LoVo (cell line): ENCODE results near the gene RNF150.
A peak's percentile ranks its signal among the peaks of the same experiment; 100 is the strongest.
"Not testable (repeated sequence)": the region's sequence is repeated elsewhere in the genome, so short reads cannot be mapped to it uniquely, and the experiment has no call there.

ENCODE experiments used
- DNase-seq: peaks from one replicate; pipeline ENCODE4 v3.0.0-alpha.2; 2016; ENCODE audit warnings: low spot score

Gene RNF150

GRCh38 chr4:140862177-140862442, 271.2 kb downstream of the RNF150 start:
- DNase-seq: no peak

DNA sequence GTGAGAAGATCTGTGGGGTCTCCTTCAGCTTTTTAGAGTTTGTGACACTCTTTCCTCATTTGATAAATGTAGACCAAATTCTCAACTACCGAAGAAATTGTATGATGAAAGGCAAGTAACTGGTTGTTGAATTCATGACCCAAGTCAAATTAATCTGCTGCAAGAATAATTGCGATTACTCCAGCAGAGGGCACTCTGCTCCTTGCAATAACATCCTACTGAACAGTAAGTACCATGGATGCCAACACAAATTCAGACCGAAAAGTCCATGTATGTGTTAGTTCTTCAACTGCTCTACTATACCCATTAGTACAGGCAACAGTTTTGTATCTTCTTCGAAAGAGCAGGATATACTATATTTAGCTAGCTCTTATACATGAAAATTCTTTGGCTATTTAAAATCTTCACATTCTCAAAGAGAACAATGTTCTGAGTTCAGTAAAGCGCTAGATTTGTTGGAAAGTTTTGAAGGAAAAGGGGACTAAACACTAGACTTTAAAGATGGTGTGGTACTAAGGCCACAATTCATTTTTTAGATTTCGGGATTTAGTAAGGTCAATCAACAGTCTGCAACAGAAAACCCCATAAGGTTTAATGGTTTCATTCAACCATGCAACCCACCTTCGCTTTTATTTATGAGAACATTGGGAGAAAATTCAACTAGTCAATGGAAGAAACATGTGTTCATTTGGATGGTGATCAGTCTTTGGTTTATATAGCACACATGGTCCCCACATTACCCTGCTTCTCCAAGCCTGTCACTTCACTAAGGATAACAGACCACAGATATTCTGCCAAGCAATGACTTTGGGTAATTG, 271.7 kb downstream of the RNF150 start:
- peak; percentile 59 for DNase-seq

DNA sequence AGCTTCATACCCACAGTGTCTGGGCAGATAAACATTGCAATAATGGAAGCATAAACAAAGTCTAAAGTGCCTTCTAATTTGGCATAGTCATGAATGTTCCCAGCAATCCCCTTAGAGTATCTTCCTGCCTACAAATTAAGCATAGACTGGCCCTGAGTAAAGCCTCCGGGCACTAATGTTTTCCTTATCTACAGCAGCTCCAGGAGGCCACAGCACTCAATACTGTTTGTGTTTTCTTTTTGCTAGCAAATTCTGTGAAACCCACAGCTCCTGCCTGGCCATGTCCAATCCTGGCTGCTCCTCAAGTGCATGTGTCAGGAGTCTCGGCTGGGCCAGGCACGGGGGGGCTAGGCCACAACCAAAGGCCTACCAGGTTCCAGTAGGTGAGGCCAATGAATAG, 274.4 kb downstream of the RNF150 start:
- no peak for DNase-seq

DNA sequence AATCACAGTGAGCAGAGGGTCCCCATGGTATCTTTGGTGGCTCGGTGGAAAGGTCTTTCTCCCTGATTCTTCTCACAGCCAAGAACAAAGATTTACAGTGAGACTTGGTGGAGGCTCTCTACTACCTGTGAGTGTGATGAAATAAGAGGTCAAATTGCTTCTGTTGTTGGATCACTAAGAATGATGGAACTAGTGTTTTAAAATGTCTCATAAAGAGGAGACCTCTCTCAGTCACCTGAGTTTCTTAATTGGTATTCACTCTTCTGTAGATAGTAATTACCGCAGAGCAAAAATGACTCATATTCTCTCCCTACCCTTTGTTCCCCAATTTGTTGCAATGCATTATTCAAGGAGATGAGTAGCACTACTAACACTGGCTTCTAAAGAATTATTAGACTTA, 276.2 kb downstream of the RNF150 start:
- peak; percentile 16 for DNase-seq

- peak; percentile 82 for DNase-seq
Observed at GRCh38 chr4:140856621-140857062, 276.6 kb downstream of the RNF150 start.

- DNase-seq: no peak
Observed at GRCh38 chr4:140854168-140854567, 279.1 kb downstream of the RNF150 start.

- DNase-seq: no peak
Observed at GRCh38 chr4:140851804-140852203, 281.5 kb downstream of the RNF150 start.

DNA sequence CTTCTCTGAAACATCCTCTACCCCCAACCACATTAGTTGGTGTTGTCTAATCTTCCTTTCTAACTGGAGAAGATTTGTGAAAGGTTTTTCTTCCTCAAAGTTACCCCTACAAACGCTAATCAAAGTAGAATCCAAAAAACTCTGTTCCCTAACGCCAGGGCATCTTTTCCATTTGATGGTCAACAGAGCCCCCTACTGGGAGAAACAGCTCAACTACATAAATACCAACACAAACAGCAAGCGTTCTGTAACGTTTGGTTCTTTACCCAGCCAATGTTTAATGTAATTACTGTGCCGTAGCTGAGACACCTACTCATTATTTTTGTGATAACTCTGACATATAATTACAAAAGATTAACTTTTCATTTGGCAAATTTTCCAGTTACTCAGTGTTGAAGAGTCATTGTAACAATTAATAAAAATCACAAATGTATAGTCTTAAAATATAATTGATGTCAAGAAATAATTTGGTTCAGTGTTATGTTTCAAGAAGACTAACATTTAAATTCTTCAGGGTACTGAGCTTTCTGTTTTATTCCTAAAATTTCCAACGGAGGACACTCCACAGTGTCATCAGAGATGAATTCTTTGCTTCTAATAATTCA, 282.1 kb downstream of the RNF150 start:
- peak; percentile 67 for DNase-seq

DNA sequence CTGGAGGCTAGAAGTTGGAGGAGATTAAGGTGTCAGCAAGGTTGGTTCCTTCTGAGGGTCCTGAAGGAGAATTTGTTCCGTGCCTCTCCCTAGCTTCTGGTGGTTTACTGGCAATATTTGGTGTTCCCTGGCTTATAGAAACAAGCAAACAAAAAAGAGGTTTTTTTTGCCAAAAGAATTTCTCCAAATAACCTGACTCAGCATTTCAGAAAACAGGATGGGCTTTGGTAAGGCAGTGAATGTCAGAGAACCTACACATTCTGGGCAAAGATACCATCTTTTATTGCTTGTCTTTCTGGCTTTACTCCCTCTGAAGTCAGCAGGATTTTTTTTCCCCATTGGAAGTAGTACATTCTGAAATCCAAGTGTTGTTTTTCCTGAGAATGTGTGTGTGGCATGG, 283.7 kb downstream of the RNF150 start:
- DNase-seq: no peak

DNA sequence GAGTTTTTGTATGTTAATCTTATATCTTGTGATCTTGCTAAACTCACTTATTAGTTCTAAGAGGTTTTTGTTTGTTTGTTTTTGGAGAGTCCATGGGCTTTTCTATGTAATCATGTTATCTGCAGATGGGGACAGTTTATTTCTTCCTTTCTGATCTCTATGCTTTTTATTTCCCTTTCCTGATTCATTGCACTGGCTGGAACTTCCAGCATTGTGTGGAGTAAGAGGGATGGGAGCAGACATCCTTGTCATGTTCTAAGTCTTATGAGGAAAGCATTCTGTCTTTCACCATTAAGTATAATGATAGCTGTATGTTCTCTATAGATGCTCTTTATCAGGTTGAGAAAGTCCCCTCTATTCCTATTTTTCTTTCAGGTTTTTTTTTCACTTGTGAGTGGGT, 286.5 kb downstream of the RNF150 start:
- no peak for DNase-seq

DNA sequence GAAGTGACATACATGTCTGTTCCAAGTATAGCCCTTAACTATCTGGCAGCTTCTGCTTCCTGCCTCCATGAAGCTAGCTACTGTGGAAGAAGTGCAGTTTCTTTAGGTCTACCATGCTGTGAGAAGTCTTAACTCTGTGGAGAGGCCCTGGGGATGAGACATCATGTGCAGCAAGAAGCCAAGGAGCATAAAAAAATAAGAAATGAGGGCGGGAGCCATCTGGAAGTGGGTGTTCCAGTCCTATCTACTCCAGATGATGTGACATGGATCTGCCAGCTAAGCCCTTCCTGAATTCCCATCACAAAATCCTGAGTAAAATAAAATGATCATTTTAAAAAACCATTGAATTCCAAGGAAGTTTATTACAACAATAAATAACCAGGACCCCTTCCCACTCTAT, 289.2 kb downstream of the RNF150 start:
- no peak for DNase-seq

- DNase-seq: no peak
Observed at GRCh38 chr4:140841186-140841585, 292.1 kb downstream of the RNF150 start.

DNA sequence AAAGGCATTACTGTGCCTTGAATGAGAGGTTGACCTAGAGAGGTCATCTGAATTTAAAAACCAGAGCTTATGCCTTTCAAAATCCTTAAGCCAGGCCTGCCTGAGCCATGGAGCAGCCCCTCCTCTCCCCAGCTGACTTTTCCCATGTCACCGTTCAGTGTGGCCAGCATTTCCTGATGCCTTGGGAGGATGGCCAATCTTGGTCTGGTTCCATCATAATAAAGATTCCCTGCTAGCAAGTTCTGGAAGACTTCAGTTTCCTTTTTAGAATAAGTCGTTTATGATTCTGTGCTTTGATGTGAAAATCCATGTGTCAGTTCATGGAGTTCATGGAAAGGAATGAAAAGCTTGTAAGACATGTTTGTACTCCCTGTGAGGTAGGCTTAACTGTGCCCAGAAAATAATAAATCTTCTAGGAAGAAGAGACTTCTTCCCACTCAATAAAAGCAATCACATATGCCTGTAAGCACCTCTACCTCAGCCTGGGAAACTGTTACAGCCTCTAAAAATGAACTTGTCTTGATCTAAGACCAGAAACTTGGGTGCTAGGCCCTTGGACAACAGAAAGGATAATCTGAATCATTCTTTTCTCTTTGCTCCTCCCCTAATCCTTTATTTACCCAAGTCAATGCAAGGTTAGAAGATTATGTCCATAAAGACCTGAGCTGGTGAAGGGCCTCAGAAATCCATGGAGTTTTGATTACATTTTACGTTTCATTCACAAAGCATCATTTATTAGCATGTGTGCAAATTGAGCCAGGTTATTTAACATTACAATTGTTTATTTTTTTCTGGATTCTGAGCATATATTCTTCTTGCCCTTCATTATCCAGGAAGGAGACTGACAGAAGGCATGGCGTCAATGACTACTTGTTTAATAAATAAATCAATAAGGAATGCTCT, 293.1 kb downstream of the RNF150 start:
- no peak for DNase-seq

DNA sequence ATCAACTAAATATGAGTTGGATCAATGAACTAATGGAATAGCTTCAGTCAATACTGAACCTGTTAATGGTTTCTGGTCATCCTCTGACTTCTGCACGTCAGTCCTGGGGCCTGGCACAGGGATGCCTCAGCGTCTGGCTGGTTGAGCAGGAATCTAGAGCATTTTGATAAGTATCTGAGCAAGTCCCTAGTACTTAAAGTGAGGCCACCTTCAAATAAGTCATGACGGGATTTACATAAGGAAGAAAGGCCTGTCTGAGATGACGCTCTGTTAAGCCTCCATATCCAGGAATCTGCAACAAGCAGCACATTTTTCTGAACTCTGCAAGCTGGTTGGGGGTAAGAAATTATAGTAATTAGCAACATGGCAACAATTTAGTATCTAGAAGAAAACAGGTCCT, 293.9 kb downstream of the RNF150 start:
- DNase-seq: no peak

DNA sequence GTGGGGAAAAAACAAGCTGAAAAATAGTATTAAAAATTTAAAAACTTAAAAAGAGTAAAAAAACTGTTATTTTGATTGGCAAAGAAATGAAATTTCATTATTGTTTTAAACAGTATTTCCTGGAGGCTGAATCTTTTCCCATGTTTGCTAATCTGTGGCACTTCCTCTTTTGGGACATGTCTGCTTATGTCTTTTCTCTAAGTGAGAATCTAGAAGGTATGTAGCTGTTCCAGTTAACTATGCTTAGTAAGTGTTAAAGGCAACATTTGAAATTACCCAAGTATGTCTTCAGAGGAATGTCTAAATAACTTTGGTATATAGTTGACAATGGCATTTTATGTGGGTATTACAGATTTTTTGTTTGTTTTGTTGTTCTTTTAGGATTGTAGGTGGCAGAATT, 295.5 kb downstream of the RNF150 start:
- no peak for DNase-seq

DNA sequence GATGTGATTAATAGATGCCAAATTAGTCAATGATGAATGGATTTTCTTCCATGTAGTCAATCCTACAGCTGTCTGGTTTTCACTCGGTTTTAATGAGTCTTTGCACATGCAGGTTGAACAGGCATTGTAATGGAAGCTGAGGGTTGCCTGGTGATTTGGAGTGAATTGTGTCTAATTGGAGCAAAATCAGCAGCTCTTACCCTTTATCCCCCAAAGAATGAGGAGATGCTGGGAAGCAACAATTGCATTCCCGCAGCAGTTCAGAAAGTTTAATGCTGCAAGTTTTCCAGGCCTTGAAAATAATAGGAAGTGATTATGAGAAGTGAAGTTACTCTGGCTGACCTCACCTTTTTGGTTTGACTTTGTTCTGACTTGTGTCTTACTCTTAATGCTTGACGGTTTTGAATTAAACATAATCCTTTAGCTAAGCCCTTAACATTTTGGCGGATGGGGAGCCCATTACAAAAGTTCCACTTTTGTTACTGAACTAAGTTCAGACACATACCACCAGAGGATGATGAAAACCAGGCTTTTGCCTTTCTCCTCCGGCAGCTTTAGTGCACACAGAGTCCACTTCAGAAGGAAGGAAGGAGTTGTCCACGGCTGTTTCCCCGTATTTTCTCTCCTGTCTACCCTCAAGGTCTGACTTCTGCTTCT, 298.3 kb downstream of the RNF150 start:
- DNase-seq: no peak

- DNase-seq: no peak
Observed at GRCh38 chr4:140833280-140833679, 300.0 kb downstream of the RNF150 start.

GRCh38 chr4:140829825-140830224, 303.4 kb downstream of the RNF150 start:
- no peak for DNase-seq

GRCh38 chr4:140826701-140827027, 306.6 kb downstream of the RNF150 start:
- DNase-seq: no peak

DNA sequence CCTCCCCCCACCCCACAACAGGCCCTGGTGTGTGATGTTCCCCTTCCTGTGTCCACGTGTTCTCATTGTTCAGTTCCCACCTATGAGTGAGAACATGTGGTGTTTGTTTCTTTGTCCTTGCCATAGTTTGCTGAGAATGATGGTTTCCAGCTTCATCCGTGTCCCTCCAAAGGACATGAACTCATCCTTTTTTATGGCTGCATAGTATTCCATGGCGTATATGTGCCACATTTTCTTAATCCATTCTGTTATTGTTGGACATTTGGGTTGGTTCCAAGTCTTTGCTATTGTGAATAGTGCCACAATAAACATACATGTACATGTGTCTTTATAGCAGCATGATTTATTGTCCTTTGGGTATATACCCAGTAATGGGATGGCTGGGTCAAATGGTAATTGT, 312.7 kb downstream of the RNF150 start:
- not testable (repeated sequence) for DNase-seq

GRCh38 chr4:140819610-140820009, 313.7 kb downstream of the RNF150 start:
- no peak for DNase-seq

GRCh38 chr4:140818433-140818832, 314.8 kb downstream of the RNF150 start:
- DNase-seq: no peak
